Measurements from ENCODE around the gene MRPL58. TPM values are rescaled to one million over a fixed set of nuclear protein-coding genes. Genes with fewer than 3 reads are reported as not detected.

Gene MRPL58
- total RNA-seq, 1 experiment from 2014 or later, result 41.0 TPM

- H3K79me1 ChIP-seq (ENCODE audit: insufficient read depth, low read depth, low read length, poor library complexity, severe bottlenecking), result no peaks in the 10 kb centered on the region
- H3K18ac ChIP-seq (ENCODE audit: insufficient read length, low read depth, low read length), result no peak overlapping the region
- Mint-ChIP-seq H3K4me3 (no peak overlapping the region), H3K4me1 (peaks cover 0 to 7% of the 10 kb centered on the region in 2 experiments; a peak in 2 of 4 replicates), H3K27ac (peak overlapping the region in 1 of 3 experiments; percentile 76; a peak in 4 of 7 replicates), H3K36me3 (ENCODE audit: insufficient read depth in 1 of 3, low read depth in 3 of 3) (peaks cover 12 to 28% (median 23%) of the 10 kb centered on the region in 3 experiments), H3K9me3 (no peaks in the 10 kb centered on the region), H3K27me3 (ENCODE audit: low read depth) (no peaks in the 10 kb centered on the region; the same call in none of the 2 replicates)
- TF ChIP-seq CTCF (conservative IDR thresholded peaks at IDR 0.05), result no peak
- no peaks in the 10 kb centered on the region for H3K27me3 ChIP-seq (ENCODE audit: insufficient read depth, low read length)
- no peak overlapping the region for H2BK120ac ChIP-seq (ENCODE audit: low read depth, low read length, poor library complexity, severe bottlenecking)
- H2BK15ac ChIP-seq (ENCODE audit: low read depth, low read length), result no peak overlapping the region
- H2BK5ac ChIP-seq (ENCODE audit: insufficient read length, low read length), result no peak overlapping the region
- no peaks in the 10 kb centered on the region for H3K9me3 ChIP-seq (ENCODE audit: control insufficient read depth, low read depth, low read length)
- no peak overlapping the region for H4K8ac ChIP-seq (replicated peaks; ENCODE audit: insufficient read length, low read depth, low read length)
- no peak overlapping the region for H2BK12ac ChIP-seq (ENCODE audit: insufficient read length, low read depth, low read length)
- no peak overlapping the region for H2AFZ ChIP-seq (ENCODE audit: low read length)
- WGBS (ENCODE audit: extremely low coverage, insufficient read length, low lambda C conversion rate), result no CpG with 5 or more reads among the region's 4 CpGs
- no peak overlapping the region for H3T11ph ChIP-seq (ENCODE audit: low read length)
- no peak overlapping the region for H3K23ac ChIP-seq (ENCODE audit: insufficient read length, low read depth, low read length)
- H3K4me2 ChIP-seq (ENCODE audit: insufficient read depth, insufficient read length, low read length), result no peak overlapping the region
- H3K4me1 ChIP-seq (ENCODE audit: insufficient read depth, low read length), result no peaks in the 10 kb centered on the region
- H3K4ac ChIP-seq (ENCODE audit: low read depth, low read length), result no peak overlapping the region
- H2AK5ac ChIP-seq (ENCODE audit: insufficient read length, low read length), result no peak overlapping the region
- H4K5ac ChIP-seq (ENCODE audit: insufficient read length, low read depth, low read length), result no peak overlapping the region
- no peak overlapping the region for H4K91ac ChIP-seq (ENCODE audit: insufficient read length, low read depth, low read length)
- H3K23me2 ChIP-seq (ENCODE audit: insufficient read length, low read depth, low read length, poor library complexity, severe bottlenecking), result no peaks in the 10 kb centered on the region
- H3K56ac ChIP-seq (ENCODE audit: insufficient read length, low read depth, low read length), result no peak overlapping the region
- no peak overlapping the region for H3K9ac ChIP-seq (ENCODE audit: extremely low read depth, insufficient read length, low read length)
- H3K27ac ChIP-seq (ENCODE audit: insufficient read length, low read depth, low read length), result no peak overlapping the region
- H2BK20ac ChIP-seq (ENCODE audit: low read depth, low read length, poor library complexity, severe bottlenecking), result no peak overlapping the region
- peaks cover 3% of the 10 kb centered on the region for H4K20me1 ChIP-seq (ENCODE audit: control insufficient read depth, insufficient read depth, insufficient read length)
- no peaks in the 10 kb centered on the region for H3K79me2 ChIP-seq (ENCODE audit: insufficient read depth, low read length)
- no peak for DNase-seq
- no peak overlapping the region for H3K14ac ChIP-seq (ENCODE audit: insufficient read depth, low read length)
Observed at GRCh38 chr17:75067856-75068255, 55.4 kb downstream of the MRPL58 start.
